H9 (cell line): ENCODE data around the gene CD300C. TPM values are rescaled to one million over a fixed set of nuclear protein-coding genes. Genes with fewer than 3 reads are reported as not detected.

Experiments
- DNase-seq: peaks from one replicate; pipeline ENCODE4 v3.0.0-alpha.2; 2017
- H2AFZ ChIP-seq: one replicate; pipeline ENCODE4 v1.6.1; 2013; ENCODE audit warnings: mild to moderate bottlenecking, low read length, control low read depth, moderate library complexity
- H2AK5ac ChIP-seq: 2 replicates; pipeline ENCODE4 v1.6.1; 2013; ENCODE audit warnings: low read length, control low read depth, mixed read lengths; ENCODE audit not compliant: insufficient read length
- H2BK120ac ChIP-seq: one replicate; pipeline ENCODE4 v1.6.1; 2013; ENCODE audit warnings: low read depth, mild to moderate bottlenecking, low read length, control low read depth, inconsistent platforms; ENCODE audit not compliant: poor library complexity, severe bottlenecking
- H2BK12ac ChIP-seq: 2 replicates; pipeline ENCODE4 v1.6.1; 2013; ENCODE audit warnings: low read length, control low read depth, mixed read lengths, low read depth; ENCODE audit not compliant: insufficient read length
- H2BK15ac ChIP-seq: 2 replicates; pipeline ENCODE4 v1.6.1; 2013; ENCODE audit warnings: low read depth, low read length, control low read depth
- H2BK20ac ChIP-seq: one replicate; pipeline ENCODE4 v1.6.1; 2013; ENCODE audit warnings: low read depth, mild to moderate bottlenecking, low read length, control low read depth, inconsistent platforms; ENCODE audit not compliant: poor library complexity, severe bottlenecking
- H2BK5ac ChIP-seq: 2 replicates; pipeline ENCODE4 v1.6.1; 2013; ENCODE audit warnings: low read length, control low read depth, mixed read lengths; ENCODE audit not compliant: insufficient read length
- H3K14ac ChIP-seq: 2 replicates; pipeline ENCODE4 v1.6.1; 2013; ENCODE audit warnings: low read length, control low read depth; ENCODE audit not compliant: insufficient read depth
- H3K18ac ChIP-seq: 2 replicates; pipeline ENCODE4 v1.6.1; 2013; ENCODE audit warnings: low read depth, mild to moderate bottlenecking, mixed read lengths, low read length, control low read depth; ENCODE audit not compliant: insufficient read length
- H3K23ac ChIP-seq: 2 replicates; pipeline ENCODE4 v1.6.1; 2013; ENCODE audit warnings: low read length, control low read depth, mixed read lengths, low read depth; ENCODE audit not compliant: insufficient read length
- H3K23me2 ChIP-seq: 2 replicates; pipeline ENCODE4 v1.6.1; 2013; ENCODE audit warnings: low read depth, mild to moderate bottlenecking, mixed read lengths, low read length, control low read depth; ENCODE audit not compliant: insufficient read length, poor library complexity, severe bottlenecking
- H3K27ac ChIP-seq: 2 replicates; pipeline ENCODE4 v1.5.1; 2013; ENCODE audit warnings: low read length, control low read depth, mixed read lengths, low read depth; ENCODE audit not compliant: insufficient read length
- H3K27me3 ChIP-seq: 2 replicates; pipeline ENCODE4 v1.6.1; 2013; ENCODE audit warnings: low read length, control low read depth, inconsistent platforms; ENCODE audit not compliant: insufficient read depth
- H3K4ac ChIP-seq: 2 replicates; pipeline ENCODE4 v1.6.1; 2013; ENCODE audit warnings: low read depth, mild to moderate bottlenecking, control low read depth, inconsistent platforms, low read length, moderate library complexity
- H3K4me1 ChIP-seq: 2 replicates; pipeline ENCODE4 v1.6.1; 2013; ENCODE audit warnings: low read length, control low read depth, inconsistent platforms; ENCODE audit not compliant: insufficient read depth
- H3K4me2 ChIP-seq: 2 replicates; pipeline ENCODE4 v1.6.1; 2013; ENCODE audit warnings: low read length, control low read depth, mixed read lengths; ENCODE audit not compliant: insufficient read length, insufficient read depth
- H3K56ac ChIP-seq: 2 replicates; pipeline ENCODE4 v1.6.1; 2013; ENCODE audit warnings: low read depth, mild to moderate bottlenecking, mixed read lengths, low read length, control low read depth; ENCODE audit not compliant: insufficient read length
- H3K79me1 ChIP-seq: 2 replicates; pipeline ENCODE4 v1.6.1; 2013; ENCODE audit warnings: low read depth, mild to moderate bottlenecking, moderate library complexity, low read length, control low read depth, inconsistent platforms; ENCODE audit not compliant: insufficient read depth, poor library complexity, severe bottlenecking
- H3K79me2 ChIP-seq: 2 replicates; pipeline ENCODE4 v1.6.1; 2013; ENCODE audit warnings: low read length, control low read depth, inconsistent platforms; ENCODE audit not compliant: insufficient read depth
- H3K9ac ChIP-seq: 2 replicates; pipeline ENCODE4 v1.6.1; 2013; ENCODE audit warnings: low read length, control low read depth, mixed read lengths; ENCODE audit not compliant: insufficient read length; ENCODE audit errors: extremely low read depth
- H3K9me3 ChIP-seq: one replicate; pipeline ENCODE4 v1.6.1; 2013; ENCODE audit warnings: low read depth, low read length, inconsistent platforms; ENCODE audit not compliant: control insufficient read depth
- H3T11ph ChIP-seq: one replicate; pipeline ENCODE4 v1.6.1; 2013; ENCODE audit warnings: mild to moderate bottlenecking, low read length, control low read depth, inconsistent platforms
- H4K20me1 ChIP-seq: one replicate; pipeline ENCODE4 v1.6.1; 2013; ENCODE audit not compliant: control insufficient read depth, insufficient read length, insufficient read depth
- H4K5ac ChIP-seq: 2 replicates; pipeline ENCODE4 v1.6.1; 2013; ENCODE audit warnings: low read depth, mild to moderate bottlenecking, mixed read lengths, low read length, control low read depth; ENCODE audit not compliant: insufficient read length
- H4K8ac ChIP-seq: replicated peaks from 2 replicates; pipeline ENCODE4 v1.6.1; 2013; ENCODE audit warnings: low read length, control low read depth, mixed read lengths, low read depth; ENCODE audit not compliant: insufficient read length
- H4K91ac ChIP-seq: 2 replicates; pipeline ENCODE4 v1.6.1; 2013; ENCODE audit warnings: low read depth, mild to moderate bottlenecking, moderate library complexity, mixed read lengths, low read length, control low read depth; ENCODE audit not compliant: insufficient read length
- H3K27ac Mint-ChIP-seq, 3 experiments: 2 replicates in 2 of 3; 3 replicates in 1 of 3; pipeline ENCODE4 v1.8.0; 2020 to 2021; ENCODE audit warnings: mixed read lengths in 3 of 3, mild to moderate bottlenecking in 1 of 3, moderate library complexity in 1 of 3
- H3K27me3 Mint-ChIP-seq: 2 replicates; pipeline ENCODE4 v1.8.0; 2021; ENCODE audit warnings: low read depth, mild to moderate bottlenecking, moderate library complexity, mixed read lengths
- H3K36me3 Mint-ChIP-seq, 3 experiments: 2 replicates in 2 of 3; 3 replicates in 1 of 3; pipeline ENCODE4 v1.8.0; 2020 to 2021; ENCODE audit warnings: low read depth in 3 of 3, mixed read lengths in 3 of 3; ENCODE audit not compliant: insufficient read depth in 1 of 3
- H3K4me1 Mint-ChIP-seq, 2 experiments: 2 replicates each; pipeline ENCODE4 v1.8.0; 2020; ENCODE audit warnings: mixed read lengths in 2 of 2
- H3K4me3 Mint-ChIP-seq, 2 experiments: 2 replicates in 1 of 2; 3 replicates in 1 of 2; pipeline ENCODE4 v1.8.0; 2020 to 2021; ENCODE audit warnings: mild to moderate bottlenecking in 2 of 2, mixed read lengths in 2 of 2, moderate library complexity in 1 of 2
- H3K9me3 Mint-ChIP-seq, 2 experiments: 2 replicates in 1 of 2; 3 replicates in 1 of 2; pipeline ENCODE4 v1.8.0; 2020; ENCODE audit warnings: mild to moderate bottlenecking in 2 of 2, mixed read lengths in 2 of 2, moderate library complexity in 1 of 2
- CTCF ChIP-seq: fragments of 200-600 bp; sonication (generic); conservative IDR thresholded peaks from 3 replicates; pipeline ENCODE4 v1.8.0; 2021; ENCODE audit warnings: antibody characterized with exemption, mild to moderate bottlenecking
- WGBS: extraction: QIAGEN DNeasy Blood & Tissue Kit; methylation state at CpG from one replicate; pipeline ENCODE4 v1.1.7; 2013; ENCODE audit warnings: missing lambda C conversion rate, low lambda C conversion rate, mixed read lengths; ENCODE audit not compliant: insufficient read length; ENCODE audit errors: extremely low coverage; 5-methylcytosine and 5-hydroxymethylcytosine counted together
- total RNA-seq: library from RNA; stranded (reverse); gene quantifications from 2 replicates; pipeline ENCODE4 v1.2.1, GENCODE V29; 2021

The CD300C gene
- total RNA-seq, 1 experiment from 2014 or later: not detected

GRCh38 chr17:74566132-74566753 lies 20.3 kb upstream of the CD300C start:
- Mint-ChIP-seq H3K4me3 (no peak overlapping the region), H3K27ac (no peak overlapping the region), H3K4me1 (peaks cover 4 to 9% of the 10 kb centered on the region in 2 experiments), H3K9me3 (peaks cover 0 to 8% of the 10 kb centered on the region in 2 experiments; a peak in 2 of 5 replicates), H3K36me3 (no peaks in the 10 kb centered on the region; a peak in 2 of 7 replicates), H3K27me3 (peaks cover 35% of the 10 kb centered on the region)
- Histone ChIP-seq H4K91ac (no peak overlapping the region), H3K9me3 (no peaks in the 10 kb centered on the region), H3K23me2 (no peaks in the 10 kb centered on the region), H2AK5ac (no peak overlapping the region), H4K8ac (no peak overlapping the region), H3K4me1 (peaks cover 2% of the 10 kb centered on the region; the same call in 1 of the 2 replicates), H3K27me3 (no peaks in the 10 kb centered on the region), H2AFZ (no peak overlapping the region), H2BK120ac (no peak overlapping the region), H3K79me1 (no peaks in the 10 kb centered on the region), H3K56ac (no peak overlapping the region), H3K27ac (no peak overlapping the region), H3T11ph (no peak overlapping the region), H4K5ac (no peak overlapping the region), H2BK20ac (no peak overlapping the region), H3K79me2 (no peaks in the 10 kb centered on the region), H3K4me2 (no peak overlapping the region), H4K20me1 (no peaks in the 10 kb centered on the region), H2BK5ac (no peak overlapping the region), H2BK15ac (no peak overlapping the region), H3K14ac (no peak overlapping the region), H2BK12ac (no peak overlapping the region), H3K9ac (no peak overlapping the region), H3K18ac (no peak overlapping the region), H3K23ac (no peak overlapping the region), H3K4ac (no peak overlapping the region)
- WGBS: no CpG with 5 or more reads among the region's 9 CpGs
- peak; percentile 88 for DNase-seq
- peak; percentile 89 for TF ChIP-seq CTCF
